ENCODE data around the gene BPIFB1. TPM values are rescaled to one million over a fixed set of nuclear protein-coding genes. Genes with fewer than 3 reads are reported as not detected.

BPIFB1 gene
- total and polyA plus RNA-seq, 11 donors: 0.04 TPM; not detected in 10

GRCh38 chr20:33303595-33303994 is 20.6 kb downstream of the BPIFB1 start:
- intact Hi-C loops (cut with DNase I): no loop called here
- no peak overlapping the region for H3K27ac ChIP-seq
- peaks cover 0 to 6% (median 0%) of the 10 kb centered on the region in 12 donors for H3K4me1 ChIP-seq
- H3K4me3 ChIP-seq: no peak overlapping the region
- TF ChIP-seq POLR2A (IDR thresholded peaks at IDR 0.05) (no peak), CTCF (IDR thresholded peaks at IDR 0.05) (no peak)
- whole genome bisulfite sequencing, 4 donors: 84 to 92% (median 87%) methylated on average over 6 of the region's 6 CpGs
- H3K36me3 ChIP-seq: no peaks in the 10 kb centered on the region
- DNase-seq: no peak
- no peak for ATAC-seq
- H3K27me3 ChIP-seq: peaks cover 0 to 10% (median 0%) of the 10 kb centered on the region in 9 donors
- H3K9me3 ChIP-seq: no peaks in the 10 kb centered on the region

DNA sequence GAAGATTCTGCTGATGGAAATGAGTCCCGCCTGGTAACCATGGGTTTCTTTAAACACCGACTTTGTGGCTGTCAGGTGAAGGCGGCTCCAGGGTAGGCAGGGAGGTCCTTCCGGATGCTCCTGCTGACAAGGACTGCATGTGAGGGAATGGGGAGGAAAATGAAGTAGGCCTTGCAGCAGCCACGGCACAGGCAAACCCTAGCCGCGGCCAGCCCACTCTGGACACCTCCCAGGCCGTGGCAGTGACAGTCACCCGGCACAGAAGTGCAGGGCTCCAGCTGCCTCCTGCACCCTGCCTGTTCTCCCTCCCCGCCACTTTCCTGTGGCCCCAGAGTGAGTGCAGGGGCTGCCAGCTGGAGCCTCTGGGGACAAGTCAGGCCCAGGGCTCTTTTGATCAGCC is 21.0 kb downstream of the BPIFB1 start:
- Histone ChIP-seq H3K27ac (no peak overlapping the region), H3K36me3 (no peaks in the 10 kb centered on the region)
- no peak for TF ChIP-seq CTCF (IDR thresholded peaks at IDR 0.05)
- TF ChIP-seq POLR2A (IDR thresholded peaks at IDR 0.05): no peak

GRCh38 chr20:33305589-33306057 is 22.6 kb downstream of the BPIFB1 start:
- Histone ChIP-seq H3K36me3 (no peaks in the 10 kb centered on the region), H3K9me3 (no peaks in the 10 kb centered on the region), H3K4me3 (no peak overlapping the region), H3K4me1 (no peaks in the 10 kb centered on the region), H3K27ac (no peak overlapping the region), H3K27me3 (peaks cover 0 to under 1% (median 0%) of the 10 kb centered on the region in 9 donors)
- DNase-seq (no peak), ATAC-seq (no peak)
- intact Hi-C loops (cut with DNase I): no loop called here
- 55 to 65% (median 62%) methylated on average over 3 to 5 of the region's 5 CpGs for WGBS, 4 donors
- TF ChIP-seq CTCF (IDR thresholded peaks at IDR 0.05) (no peak), POLR2A (IDR thresholded peaks at IDR 0.05) (no peak)

More for the DNA sequence above, 21.0 kb downstream of the BPIFB1 start:
- ATAC-seq: no peak
- no peak for DNase-seq
- intact Hi-C loops (cut with DNase I): no loop called here
- H3K27me3 ChIP-seq: peaks cover 0 to 7% (median 0%) of the 10 kb centered on the region in 9 donors
- WGBS, 4 donors: 76 to 87% (median 79%) methylated on average over 7 to 10 of the region's 10 CpGs
- peaks cover 0 to 4% (median 0%) of the 10 kb centered on the region in 12 donors for H3K4me1 ChIP-seq
- H3K4me3 ChIP-seq: no peak overlapping the region
- no peaks in the 10 kb centered on the region for H3K9me3 ChIP-seq

DNA sequence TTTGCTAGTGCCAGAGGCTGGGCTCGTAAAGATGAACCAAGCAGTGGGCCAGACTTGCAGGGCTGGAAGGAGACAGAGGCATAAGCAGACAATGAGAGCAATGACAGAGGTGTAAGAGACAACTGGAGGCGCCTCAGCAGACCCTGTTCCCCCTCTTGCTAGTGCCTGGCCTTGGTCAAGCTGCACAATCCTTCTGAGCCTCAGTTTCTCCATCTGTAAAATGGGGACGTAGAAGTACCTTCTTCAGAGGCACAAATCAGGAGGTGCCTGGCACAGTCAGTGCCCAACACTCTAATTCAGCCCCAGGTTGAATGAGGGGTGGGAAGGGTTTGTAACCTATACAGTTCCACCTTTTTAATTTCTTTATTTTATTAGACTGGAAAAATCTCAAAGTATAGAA is 23.2 kb downstream of the BPIFB1 start:
- WGBS, 4 donors: 77 to 89% (median 81%) methylated on average over 3 of the region's 3 CpGs
- Histone ChIP-seq H3K9me3 (no peaks in the 10 kb centered on the region), H3K27ac (no peak overlapping the region), H3K4me1 (no peaks in the 10 kb centered on the region), H3K4me3 (no peak overlapping the region), H3K27me3 (no peaks in the 10 kb centered on the region), H3K36me3 (no peaks in the 10 kb centered on the region)
- intact Hi-C loops (cut with DNase I): no loop called here
- DNase-seq (no peak), ATAC-seq (no peak)
- TF ChIP-seq POLR2A (IDR thresholded peaks at IDR 0.05): no peak

DNA sequence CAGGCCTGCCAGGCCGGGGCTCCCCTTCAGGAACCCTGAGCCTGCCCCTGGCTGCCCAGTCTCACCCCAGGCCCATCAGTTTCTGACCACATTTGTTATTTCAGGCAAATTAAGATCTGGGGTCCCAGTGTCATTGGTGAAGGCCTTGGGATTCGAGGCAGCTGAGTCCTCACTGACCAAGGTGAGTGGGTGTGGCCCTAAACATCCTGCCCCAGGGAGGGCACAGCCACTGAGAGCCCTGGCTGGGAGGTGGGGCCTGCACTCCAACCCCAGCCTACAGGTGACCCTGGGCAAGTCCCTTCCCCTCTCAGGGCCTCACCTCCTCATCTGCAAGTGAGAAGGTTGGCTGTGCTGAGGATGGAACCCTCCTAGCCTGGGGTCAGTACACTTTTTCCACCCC is 23.8 kb downstream of the BPIFB1 start:
- Histone ChIP-seq H3K27ac (no peak overlapping the region), H3K27me3 (no peaks in the 10 kb centered on the region), H3K4me3 (no peak overlapping the region), H3K4me1 (no peaks in the 10 kb centered on the region), H3K36me3 (no peaks in the 10 kb centered on the region), H3K9me3 (no peaks in the 10 kb centered on the region)
- intact Hi-C loops (cut with DNase I): no loop called here
- TF ChIP-seq CTCF (IDR thresholded peaks at IDR 0.05) (no peak), POLR2A (IDR thresholded peaks at IDR 0.05) (no peak)
- ATAC-seq (no peak), DNase-seq (no peak)
- 33 to 59% (median 56%) methylated on average over 2 of the region's 2 CpGs for WGBS, 4 donors

Data from heart left ventricle (tissue), 16 donors.